ENCODE measurements around the gene COL19A1.

DNA sequence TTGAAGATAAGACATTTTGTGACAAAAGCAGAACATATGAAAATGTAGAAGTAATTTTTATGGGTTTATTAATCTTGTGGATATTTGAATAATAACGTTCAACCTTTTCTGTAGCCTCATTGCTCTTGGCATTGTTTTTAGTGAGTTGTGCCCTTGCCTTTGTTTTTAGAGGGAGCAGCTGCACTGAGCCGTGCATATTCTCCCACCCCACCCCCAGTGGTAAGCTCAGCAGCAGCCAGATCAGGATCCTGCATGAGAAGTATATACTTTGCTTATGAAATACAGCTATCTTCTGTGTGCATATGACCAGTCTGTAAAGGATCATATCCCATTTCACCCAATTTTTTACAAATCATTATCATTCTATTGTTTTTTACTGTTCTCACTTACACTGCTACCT, 252.3 kb downstream of the COL19A1 start:
- TF ChIP-seq, protein P1, sequence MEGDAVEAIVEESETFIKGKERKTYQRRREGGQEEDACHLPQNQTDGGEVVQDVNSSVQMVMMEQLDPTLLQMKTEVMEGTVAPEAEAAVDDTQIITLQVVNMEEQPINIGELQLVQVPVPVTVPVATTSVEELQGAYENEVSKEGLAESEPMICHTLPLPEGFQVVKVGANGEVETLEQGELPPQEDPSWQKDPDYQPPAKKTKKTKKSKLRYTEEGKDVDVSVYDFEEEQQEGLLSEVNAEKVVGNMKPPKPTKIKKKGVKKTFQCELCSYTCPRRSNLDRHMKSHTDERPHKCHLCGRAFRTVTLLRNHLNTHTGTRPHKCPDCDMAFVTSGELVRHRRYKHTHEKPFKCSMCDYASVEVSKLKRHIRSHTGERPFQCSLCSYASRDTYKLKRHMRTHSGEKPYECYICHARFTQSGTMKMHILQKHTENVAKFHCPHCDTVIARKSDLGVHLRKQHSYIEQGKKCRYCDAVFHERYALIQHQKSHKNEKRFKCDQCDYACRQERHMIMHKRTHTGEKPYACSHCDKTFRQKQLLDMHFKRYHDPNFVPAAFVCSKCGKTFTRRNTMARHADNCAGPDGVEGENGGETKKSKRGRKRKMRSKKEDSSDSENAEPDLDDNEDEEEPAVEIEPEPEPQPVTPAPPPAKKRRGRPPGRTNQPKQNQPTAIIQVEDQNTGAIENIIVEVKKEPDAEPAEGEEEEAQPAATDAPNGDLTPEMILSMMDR (IDR thresholded peaks at IDR 0.05; ENCODE audit: low read depth, low read length): no peak
- TF ChIP-seq EZH2phosphoT487 (IDR thresholded peaks at IDR 0.05; ENCODE audit: low read depth): no peak

Measured in OCI-LY3 (cell line).